HUES6 (cell line): ENCODE results near the gene SECTM1.

Experiments used
- H3K27ac ChIP-seq: 2 replicates; pipeline ENCODE4 v1.7.0; 2013; ENCODE audit warnings: low read depth, mild to moderate bottlenecking, low read length, inconsistent platforms
- H3K27me3 ChIP-seq: 2 replicates; pipeline ENCODE4 v1.6.1; 2013; ENCODE audit warnings: low read length; ENCODE audit not compliant: control insufficient read depth, insufficient read depth
- H3K36me3 ChIP-seq: 2 replicates; pipeline ENCODE4 v1.6.1; 2013; ENCODE audit warnings: low read length; ENCODE audit not compliant: control insufficient read depth, insufficient read depth
- H3K4me1 ChIP-seq: 2 replicates; pipeline ENCODE4 v1.6.1; 2013; ENCODE audit warnings: low read length; ENCODE audit not compliant: control insufficient read depth, insufficient read depth
- H3K4me3 ChIP-seq: 2 replicates; pipeline ENCODE4 v1.5.1; 2013; ENCODE audit warnings: low read depth, low read length
- H3K9ac ChIP-seq: one replicate; pipeline ENCODE4 v1.6.1; 2013; ENCODE audit warnings: mild to moderate bottlenecking, low read length
- H3K9me3 ChIP-seq: 2 replicates; pipeline ENCODE4 v1.6.1; 2013; ENCODE audit warnings: low read depth, low read length; ENCODE audit not compliant: control insufficient read depth, insufficient read depth

Gene SECTM1

DNA sequence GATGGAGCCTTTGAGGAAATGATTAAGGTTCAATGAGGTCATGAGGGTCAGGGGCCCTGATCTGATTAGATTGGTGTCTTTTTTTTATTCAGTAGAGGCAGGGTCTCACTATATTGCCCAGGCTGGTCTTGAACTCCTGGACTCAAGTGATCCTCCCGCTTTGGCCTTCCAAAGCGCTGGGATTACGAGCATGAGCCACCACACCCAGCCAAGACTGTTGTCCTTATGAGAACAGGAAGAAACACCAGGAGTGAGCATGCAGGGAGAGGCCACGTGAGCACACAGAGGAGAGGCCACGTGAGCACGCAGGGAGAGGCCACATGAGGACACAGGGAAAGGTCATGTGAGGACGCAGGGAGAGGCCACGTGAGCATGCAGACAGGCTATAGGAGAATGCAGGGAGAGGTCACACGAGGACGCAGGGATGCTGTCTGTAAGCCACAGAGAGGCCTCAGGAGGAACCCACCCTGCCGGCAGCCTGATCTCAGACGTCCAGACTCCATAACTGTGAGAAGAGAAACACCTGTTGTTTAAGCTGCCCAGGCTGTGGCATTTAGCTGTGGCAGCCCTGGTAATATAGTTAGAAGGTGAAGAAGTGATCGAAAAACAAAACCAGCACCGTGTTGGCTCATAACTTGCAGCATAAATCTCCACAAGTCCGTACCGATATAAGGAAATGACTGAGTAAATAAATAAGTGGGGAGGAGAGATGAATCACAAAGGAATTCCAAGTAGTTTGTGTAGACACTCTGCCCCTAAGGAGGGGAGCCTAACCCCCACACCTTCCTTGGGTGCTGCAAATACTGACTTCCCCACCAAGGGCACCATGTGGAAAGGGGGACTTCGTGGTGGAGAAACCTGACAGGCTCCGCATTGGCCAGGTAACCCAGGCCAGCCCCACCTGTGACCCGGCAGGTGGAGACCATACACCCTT lies 45.4 kb downstream of the SECTM1 start:
- Histone ChIP-seq H3K4me3 (no peak overlapping the region), H3K4me1 (peaks cover 5% of the 10 kb centered on the region; the same call in 1 of the 2 replicates), H3K27me3 (no peaks in the 10 kb centered on the region; the same call in 1 of the 2 replicates), H3K9me3 (peaks cover 4% of the 10 kb centered on the region; the same call in 1 of the 2 replicates), H3K27ac (no peak overlapping the region), H3K36me3 (no peaks in the 10 kb centered on the region), H3K9ac (no peak overlapping the region)

DNA sequence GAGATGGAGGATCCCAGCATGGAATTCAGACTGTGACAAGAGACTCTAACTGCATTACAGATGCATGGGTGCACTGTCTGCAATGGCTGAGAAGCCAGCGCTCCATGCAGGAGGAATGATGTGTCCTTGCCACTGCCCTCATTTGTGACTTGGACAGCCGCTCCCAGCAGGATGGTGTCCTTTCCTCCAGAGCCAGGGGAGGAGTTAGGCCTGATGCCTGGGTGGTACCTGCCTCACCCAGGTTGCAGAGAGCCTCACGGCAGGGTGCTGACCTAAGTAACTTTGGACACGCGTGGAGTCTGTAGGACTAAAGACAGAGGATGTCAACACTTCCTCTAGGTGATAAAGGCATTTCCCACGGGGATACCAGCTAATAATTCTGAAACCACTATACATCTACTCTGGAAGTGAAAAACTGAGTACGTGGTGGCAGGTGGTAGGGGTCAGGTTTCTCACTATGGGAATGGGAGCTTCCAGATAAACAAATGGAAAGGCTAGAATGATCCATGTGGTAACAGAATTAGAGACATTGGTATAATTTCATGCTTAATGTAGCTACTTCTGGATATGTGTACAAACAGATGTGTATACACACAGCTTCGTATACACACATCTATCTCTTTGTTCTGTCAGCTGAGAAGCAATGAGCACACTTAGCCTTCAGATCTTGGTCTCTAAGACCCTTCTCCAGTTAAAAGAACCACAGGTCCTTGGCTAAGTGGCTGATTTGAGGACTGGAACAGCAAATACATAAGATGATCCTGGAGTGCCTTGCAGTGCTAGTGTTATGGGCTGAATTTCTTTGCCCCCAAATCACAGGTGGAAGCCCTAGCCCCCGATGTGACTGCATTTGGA lies 46.3 kb downstream of the SECTM1 start:
- Histone ChIP-seq H3K27ac (no peak overlapping the region), H3K36me3 (no peaks in the 10 kb centered on the region), H3K4me3 (no peak overlapping the region), H3K4me1 (peaks cover 5% of the 10 kb centered on the region; the same call in 1 of the 2 replicates), H3K9me3 (peaks cover 4% of the 10 kb centered on the region; the same call in 1 of the 2 replicates), H3K27me3 (no peaks in the 10 kb centered on the region; the same call in 1 of the 2 replicates), H3K9ac (no peak overlapping the region)

DNA sequence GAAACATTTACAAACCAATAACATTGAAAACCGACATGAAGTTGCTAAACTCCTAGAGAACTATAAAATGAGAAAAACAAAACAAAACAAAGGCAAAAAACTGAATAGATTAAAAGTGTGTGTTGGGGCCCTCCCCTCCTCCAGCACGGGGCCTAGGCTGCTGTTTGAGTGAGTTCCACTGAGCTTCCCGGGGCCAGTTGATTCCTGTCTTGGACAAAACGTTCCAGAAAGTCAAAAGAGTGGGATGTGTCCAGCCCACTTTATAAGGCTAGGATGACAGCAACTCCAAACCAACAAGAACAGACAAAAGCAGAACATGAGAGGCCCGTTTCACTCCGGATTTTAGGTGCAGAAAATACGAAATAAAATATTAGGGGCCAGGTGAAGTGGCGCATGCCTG lies 48.4 kb downstream of the SECTM1 start:
- Histone ChIP-seq H3K36me3 (no peaks in the 10 kb centered on the region), H3K4me1 (no peaks in the 10 kb centered on the region), H3K9ac (no peak overlapping the region), H3K4me3 (no peak overlapping the region), H3K27ac (no peak overlapping the region), H3K9me3 (peaks cover 4% of the 10 kb centered on the region; the same call in 1 of the 2 replicates), H3K27me3 (no peaks in the 10 kb centered on the region; the same call in 1 of the 2 replicates)

DNA sequence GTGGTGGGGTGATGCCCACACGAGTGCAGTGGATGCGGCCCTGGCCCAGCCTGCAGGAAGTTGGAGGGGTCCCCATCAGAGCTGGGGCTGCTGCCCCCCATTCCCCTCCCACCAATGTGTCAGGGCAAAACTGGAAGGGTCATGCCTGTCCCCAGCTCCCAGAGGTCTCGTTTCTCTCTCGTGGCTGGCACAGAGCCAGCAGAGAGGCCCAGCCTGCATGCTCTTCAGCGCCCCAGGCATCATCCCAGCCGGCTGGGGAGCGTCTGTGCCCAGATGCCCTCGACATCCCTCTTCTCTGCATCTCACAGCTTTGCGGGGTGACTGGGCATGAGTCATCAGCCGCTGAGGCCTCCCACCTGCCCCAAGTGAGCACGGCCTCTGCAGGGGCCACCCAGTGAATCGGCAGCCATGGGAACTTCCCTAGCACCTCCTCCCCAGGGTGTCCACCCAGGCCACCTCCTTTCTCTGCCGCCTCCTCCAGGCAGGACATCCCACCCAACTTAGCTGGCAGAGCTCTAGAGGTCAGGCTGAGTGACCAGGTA lies 50.3 kb downstream of the SECTM1 start:
- H3K4me3 ChIP-seq, result no peak overlapping the region
- peaks cover 4% of the 10 kb centered on the region; the same call in 1 of the 2 replicates for H3K9me3 ChIP-seq
- no peak overlapping the region for H3K27ac ChIP-seq
- no peaks in the 10 kb centered on the region for H3K36me3 ChIP-seq
- H3K9ac ChIP-seq, result no peak overlapping the region
- peaks cover 5% of the 10 kb centered on the region; the same call in 1 of the 2 replicates for H3K4me1 ChIP-seq
- H3K27me3 ChIP-seq, result no peaks in the 10 kb centered on the region

DNA sequence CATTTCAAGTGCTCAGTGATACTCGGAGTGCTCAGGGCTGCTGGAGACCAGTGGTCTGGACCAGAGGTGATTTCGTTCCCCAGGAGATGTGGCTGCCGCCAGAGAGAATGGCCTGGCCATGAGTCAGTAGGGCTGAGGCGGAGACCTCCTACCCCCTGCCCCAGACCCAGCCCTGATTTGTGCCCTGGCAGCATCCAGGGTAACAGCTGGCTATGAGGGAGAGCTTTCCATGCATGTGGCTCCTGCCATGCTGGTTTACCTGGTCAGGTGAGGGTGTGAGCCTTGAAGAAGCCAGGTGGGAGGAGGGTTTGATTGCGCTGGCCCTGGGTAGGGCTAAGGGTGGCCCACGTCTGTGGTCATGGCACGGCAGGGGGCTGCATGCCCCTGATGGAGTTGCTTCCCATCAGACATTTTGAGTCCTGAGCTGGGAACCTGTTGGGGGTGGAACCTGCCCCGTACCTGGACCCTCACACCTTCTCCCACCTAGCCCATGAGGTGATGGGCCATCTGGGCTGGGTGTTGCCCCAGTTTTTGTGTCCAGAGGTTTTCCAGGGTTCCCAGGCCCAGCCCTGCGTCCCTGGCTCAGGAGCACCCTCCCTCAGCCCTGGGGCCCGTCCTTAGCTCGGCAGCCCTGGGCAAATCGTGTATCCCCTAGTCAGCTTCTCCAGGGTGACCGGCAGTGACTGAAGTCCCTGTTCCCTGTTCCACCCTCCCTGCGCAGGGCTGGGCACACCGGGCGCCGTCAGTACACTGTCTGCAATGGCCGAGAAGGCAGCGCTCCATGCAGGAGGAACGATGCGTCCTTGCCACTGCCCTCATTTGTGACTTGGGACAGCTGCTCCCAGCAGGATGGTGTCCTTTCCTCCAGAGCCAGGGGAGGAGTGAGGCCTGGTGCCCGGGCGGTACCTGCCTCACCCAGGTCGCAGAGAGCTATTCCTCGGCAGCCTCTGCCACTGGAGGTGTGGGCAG lies 51.0 kb downstream of the SECTM1 start:
- no peak overlapping the region for H3K9ac ChIP-seq
- H3K27ac ChIP-seq, result no peak overlapping the region
- H3K4me1 ChIP-seq, result peaks cover 9% of the 10 kb centered on the region
- no peaks in the 10 kb centered on the region for H3K27me3 ChIP-seq
- H3K36me3 ChIP-seq, result no peaks in the 10 kb centered on the region
- peaks cover 3% of the 10 kb centered on the region; the same call in 1 of the 2 replicates for H3K9me3 ChIP-seq
- H3K4me3 ChIP-seq, result no peak overlapping the region

DNA sequence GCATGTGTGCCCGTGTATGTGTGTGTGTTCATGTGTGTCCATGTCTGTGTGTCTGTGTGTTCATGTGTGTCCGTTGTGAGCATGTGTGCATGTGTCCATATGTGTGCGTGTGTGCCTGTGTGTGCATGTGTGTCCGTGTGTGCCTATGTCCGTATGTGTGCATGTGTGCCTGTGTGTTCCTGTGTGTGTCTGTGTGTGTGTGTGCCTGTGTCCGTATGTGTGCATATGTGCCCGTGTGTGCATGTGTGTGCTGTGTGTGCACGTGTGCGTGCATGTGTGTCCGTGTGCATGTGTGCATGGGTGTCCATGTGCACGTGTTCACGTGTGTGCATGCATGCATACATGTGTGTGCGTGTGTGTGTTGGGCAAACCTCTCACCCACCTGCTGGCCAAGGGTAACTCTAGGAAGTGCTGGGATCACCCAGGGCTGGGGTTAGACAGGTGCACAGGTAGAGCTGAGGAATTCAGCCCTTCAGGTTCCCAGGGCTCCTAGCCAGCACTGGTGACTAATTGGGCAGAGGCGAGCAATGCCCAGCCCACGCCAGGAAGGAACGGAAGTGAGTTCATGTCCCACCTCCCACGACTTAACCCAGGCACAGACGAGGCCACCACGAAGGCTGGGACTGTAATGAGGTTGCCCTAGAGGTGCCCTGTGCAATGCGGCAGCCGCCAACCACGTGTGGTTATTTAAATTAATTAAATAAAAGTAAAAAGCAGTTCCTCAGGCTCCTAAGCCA lies 51.9 kb downstream of the SECTM1 start:
- Histone ChIP-seq H3K4me1 (peaks cover 17% of the 10 kb centered on the region), H3K27me3 (no peaks in the 10 kb centered on the region), H3K27ac (no peak overlapping the region), H3K36me3 (no peaks in the 10 kb centered on the region), H3K4me3 (no peak overlapping the region), H3K9me3 (no peaks in the 10 kb centered on the region), H3K9ac (no peak overlapping the region)

DNA sequence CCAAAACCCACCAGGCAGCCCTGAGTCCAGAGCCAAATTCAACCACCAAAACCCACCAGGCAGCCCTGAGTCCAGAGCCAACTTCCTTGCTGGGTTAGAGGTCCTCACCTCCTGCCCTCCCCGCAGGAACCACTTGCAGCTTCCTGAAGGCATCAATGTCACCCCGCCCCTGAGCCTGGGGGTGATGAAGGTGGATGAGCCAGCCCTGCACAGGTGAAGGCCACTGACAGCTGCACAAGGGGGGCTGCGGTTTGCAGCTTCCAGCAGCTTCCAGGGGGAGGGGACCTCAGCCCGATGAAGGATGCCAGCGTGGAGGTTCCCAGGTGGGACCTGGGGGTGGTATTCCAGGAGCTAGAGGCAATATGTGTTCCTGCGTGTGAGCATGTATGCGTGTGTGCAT lies 52.5 kb downstream of the SECTM1 start:
- no peaks in the 10 kb centered on the region for H3K27me3 ChIP-seq
- H3K36me3 ChIP-seq, result no peaks in the 10 kb centered on the region
- no peak overlapping the region for H3K27ac ChIP-seq
- H3K4me3 ChIP-seq, result no peak overlapping the region
- no peak overlapping the region for H3K9ac ChIP-seq
- H3K9me3 ChIP-seq, result no peaks in the 10 kb centered on the region
- peaks cover 17% of the 10 kb centered on the region for H3K4me1 ChIP-seq

DNA sequence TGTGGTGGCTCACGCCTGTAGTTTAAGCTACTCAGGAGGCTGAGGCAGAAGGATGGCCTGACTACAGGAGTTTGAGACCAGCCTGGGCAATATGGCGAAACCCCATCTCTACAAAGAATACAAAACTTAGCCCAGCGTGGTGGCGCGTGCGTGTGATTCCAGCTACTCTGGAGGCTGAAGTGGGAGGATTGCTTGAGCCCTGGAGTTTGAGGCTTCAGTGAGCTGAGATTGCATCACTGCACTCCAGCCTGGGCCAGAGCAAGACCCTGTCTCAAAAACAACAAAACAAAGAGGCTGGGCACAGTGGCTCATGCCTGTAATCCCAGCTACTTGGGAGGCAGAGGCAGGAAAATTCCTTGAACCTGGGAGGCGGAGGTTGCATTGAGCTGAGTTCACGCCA lies 53.0 kb downstream of the SECTM1 start:
- H3K27ac ChIP-seq, result no peak overlapping the region
- H3K27me3 ChIP-seq, result no peaks in the 10 kb centered on the region
- H3K9me3 ChIP-seq, result no peaks in the 10 kb centered on the region
- peaks cover 17% of the 10 kb centered on the region for H3K4me1 ChIP-seq
- H3K4me3 ChIP-seq, result no peak overlapping the region
- H3K36me3 ChIP-seq, result no peaks in the 10 kb centered on the region
- H3K9ac ChIP-seq, result no peak overlapping the region

DNA sequence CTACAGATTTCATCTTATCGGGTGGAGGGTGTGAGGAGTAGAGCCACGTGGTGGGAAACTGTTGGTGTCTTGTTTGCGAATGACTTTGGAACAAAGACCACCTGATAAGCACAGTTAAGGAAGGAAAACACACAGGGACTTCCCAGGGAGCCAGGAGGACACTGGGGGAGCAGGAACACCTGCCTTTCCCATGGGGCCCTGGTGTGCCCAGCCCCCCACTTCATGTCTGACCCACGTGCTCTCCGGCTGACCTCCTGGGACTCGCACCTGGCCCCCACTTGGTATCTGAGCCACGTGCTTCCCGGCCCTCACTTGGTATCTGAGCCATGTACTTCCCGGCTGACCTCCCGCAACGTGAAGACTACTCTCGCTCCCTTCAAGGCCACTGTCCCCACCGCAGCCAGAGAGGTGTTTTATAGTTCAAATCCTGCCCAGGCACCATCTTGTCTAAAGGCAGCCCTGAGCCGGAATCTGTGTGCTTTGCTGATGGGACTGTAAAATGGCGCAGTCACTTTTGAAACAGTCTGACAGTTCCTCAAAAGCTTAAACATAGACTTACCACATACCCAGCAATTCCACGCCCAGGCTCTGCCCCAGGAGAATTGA lies 54.7 kb downstream of the SECTM1 start:
- peaks cover 22% of the 10 kb centered on the region for H3K4me1 ChIP-seq
- H3K27me3 ChIP-seq, result 0 out of 2 replicates have a peak, but pooled peaks cover 3% of the 10 kb centered on the region
- no peaks in the 10 kb centered on the region for H3K9me3 ChIP-seq
- no peaks in the 10 kb centered on the region for H3K36me3 ChIP-seq
- no peak overlapping the region for H3K9ac ChIP-seq
- H3K27ac ChIP-seq, result no peak overlapping the region
- H3K4me3 ChIP-seq, result no peak overlapping the region
